Stimulated activated CD4-positive, alpha-beta T cell treated with anti-CD3 and anti-CD28 coated beads, TNF-alpha, amount 100 ng/mL, for 24 hours (primary cell): Measurements from ENCODE around the gene NFATC1.
"Not testable (repeated sequence)": the region's sequence is repeated elsewhere in the genome, so short reads cannot be mapped to it uniquely, and the experiment has no call there.

Experiments used
- DNase-seq, 3 experiments: peaks; one replicate each; pipeline ENCODE4 v3.0.0-alpha.2; 2020; ENCODE audit warnings: low read depth in 3 of 3

Gene NFATC1

DNA sequence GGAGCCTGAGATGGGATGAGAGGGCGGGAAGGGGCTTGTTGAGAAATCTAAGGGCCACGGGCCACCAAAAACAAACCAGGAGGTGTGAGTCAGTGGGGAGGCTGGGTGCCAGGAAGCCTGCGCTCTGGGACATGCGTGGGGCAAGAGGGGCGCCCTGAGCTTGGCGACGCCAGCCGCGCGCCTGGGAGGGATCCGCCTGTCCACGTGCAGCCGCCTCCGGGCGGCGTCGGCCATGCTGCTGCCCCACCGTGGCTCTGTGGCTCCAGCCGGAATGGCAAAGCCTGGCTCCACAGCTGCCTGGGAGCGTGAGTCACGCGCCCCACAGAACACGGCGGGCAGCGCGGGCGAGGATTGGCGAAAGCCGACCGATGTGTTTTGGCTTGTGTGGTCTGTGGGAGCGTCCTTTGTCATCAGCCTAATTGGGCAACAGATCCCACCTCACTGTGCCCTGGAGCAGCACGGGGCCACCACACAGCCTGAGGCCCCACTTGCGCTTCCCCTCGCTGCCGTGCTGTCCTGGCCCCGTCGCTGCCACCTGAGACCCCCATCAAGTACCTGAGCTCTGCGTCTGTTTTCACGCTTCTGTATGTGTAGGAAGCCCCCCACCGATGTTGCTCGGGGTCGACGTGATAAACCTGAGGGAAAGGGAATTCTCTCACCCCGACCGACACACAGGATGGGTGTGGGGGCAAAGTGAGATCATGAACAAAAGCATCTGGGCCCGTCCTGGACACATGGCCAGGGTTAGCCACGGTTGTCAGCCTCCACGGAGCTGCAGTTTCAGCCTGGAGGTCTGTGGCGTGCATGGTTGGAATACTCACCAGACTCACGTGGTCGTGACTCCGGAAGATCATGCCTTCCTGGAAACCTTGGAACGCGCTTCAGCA is 80.5 kb downstream of the NFATC1 start:
- no peak for DNase-seq

DNA sequence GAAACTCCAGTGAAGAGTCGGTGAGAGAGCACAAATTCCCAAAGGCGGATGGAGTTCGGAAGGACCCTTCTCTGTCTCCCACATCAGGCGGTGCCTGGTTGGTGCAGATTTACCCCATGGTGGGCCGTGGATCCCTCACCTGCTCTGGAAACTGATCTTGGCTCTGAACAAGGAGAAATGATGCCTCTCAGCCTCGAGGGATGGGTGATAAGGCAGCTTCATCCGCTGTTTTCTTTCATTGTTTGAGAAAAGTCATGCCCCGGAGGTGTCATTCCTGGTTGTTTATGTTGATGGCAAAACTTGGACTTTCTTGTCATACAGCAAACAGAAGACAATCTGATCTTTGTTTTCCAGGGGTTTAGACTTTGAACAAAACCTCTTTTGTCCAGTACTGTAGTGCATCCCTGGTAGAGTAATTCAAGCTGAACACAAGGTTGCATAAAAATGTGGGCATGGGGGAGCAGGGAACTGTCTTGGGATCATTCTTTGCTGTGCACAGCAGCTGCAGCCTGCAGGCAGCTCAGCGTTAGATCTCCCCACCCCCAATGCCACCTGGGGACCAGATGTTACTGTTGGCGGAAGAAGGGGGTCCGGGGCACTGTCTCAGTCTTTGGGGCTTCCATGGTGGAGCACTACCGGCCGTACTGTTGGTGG is 81.3 kb downstream of the NFATC1 start:
- DNase-seq, result no peak

DNA sequence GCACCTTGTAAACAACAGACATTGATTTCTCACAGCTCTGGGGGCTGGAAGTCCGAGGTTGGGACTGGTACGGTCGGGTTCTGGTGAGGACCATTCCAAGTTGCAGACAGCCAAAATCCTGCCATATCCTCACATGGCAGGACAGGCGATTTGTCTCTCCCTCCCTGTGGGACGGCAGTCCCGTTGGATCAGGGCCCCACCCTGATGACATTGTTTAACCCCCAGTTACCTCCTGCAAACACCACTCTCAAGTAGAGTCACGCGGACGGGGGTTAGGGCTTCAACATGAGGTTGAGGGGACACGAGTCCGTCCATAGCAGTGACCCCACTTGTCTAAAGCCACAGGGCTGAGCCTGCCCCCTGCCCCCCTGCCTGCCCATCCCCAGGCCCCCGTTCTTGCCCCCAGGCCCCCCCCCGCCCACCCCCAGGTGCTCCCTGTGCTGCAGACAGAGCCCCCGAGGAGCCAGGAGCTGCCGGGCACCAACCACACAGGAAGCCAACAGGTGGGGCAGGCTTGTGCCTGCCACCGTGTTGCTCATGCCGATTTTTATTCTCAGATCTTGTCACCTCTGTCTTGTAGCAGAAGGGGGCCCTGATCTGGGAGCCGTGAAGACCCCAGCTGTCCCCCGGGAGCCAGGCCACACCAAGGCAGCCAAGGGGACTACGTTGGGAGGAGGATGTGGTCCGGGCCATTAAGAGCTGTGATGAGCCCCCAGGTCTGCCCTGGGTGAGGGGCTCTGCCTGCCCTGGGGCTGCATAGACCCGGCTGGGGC is 82.2 kb downstream of the NFATC1 start:
- DNase-seq, result no peak

DNA sequence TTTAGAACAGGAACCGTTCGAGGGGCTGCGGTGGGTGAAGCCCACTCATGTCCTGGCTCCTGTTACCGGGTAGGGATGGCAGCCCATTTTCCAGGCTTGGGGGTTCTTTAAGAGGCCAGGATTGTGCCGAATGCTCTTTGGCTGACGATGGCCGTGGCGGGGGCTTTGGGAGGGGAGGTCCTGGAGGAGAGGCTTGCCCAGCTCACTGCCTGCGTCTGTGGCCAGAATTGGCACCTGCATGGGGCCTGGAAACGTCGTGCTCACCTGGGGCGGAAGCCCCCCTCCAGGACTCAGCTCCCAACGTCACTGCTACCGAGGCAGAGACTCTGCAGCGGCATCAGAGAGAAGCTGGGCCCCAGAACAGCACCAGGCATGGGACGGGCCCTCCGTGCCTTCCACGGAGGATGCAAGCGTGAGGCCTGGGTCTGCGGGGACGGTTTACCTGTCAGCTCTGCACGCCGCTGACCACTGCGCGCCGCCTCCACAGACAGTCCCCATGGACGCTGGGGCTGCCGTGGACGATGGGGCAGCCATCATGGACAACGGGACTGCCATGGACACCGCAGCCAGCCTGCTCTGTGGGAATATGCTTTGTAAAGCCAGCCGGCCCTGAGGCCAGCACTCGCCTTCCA is 82.9 kb downstream of the NFATC1 start:
- DNase-seq, result no peak

DNA sequence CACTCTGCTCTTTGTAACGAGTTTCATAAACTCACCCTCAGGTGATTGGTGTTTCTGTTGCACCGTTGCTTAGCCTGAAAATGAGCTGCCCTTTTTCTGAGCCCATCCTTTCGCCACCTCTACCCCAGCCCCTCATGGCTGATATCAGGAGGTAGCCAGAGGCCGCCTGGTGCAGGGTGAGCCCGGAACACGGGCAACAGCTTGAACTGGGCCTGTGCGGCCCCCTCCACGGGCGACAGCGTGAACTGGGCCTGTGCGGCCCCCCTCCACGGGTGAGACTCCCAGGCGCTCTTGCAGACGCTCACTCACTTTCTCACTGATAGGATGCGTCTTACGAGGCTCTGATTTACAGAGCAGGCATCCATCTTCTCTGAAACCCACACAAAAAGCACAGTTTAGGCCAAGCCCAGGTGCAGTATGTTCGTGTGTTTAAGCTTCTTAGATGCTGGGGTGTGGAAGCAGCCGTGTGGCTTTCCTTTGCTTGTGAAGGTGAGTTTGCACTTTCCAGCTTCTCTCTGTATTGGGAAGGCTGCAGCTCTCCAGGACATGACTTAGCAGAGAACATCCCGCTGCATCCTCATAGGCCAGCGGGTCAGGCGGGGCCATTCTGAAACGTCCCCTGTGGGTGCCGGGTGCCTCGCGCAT is 83.5 kb downstream of the NFATC1 start:
- DNase-seq, result no peak

DNA sequence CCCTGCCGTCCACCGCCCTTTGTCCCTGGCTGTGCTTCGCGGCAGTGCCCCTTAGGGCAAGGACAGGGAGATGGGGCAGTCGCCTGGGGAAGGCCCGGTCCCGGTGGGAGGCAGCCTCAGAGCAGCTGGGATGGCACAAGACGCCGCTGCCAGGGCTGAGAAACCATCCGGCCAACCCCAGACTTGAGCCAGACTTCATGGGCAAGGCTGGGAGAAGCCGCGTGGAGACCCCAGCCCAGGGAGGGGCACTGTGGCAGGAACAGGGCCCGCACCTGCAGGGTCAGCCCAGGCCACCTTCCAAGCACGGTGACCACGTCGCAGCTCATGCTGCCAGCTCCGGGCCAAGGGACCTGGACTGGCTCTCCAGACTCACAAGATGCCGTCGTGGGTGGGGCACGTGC is 84.0 kb downstream of the NFATC1 start:
- DNase-seq, result no peak

DNA sequence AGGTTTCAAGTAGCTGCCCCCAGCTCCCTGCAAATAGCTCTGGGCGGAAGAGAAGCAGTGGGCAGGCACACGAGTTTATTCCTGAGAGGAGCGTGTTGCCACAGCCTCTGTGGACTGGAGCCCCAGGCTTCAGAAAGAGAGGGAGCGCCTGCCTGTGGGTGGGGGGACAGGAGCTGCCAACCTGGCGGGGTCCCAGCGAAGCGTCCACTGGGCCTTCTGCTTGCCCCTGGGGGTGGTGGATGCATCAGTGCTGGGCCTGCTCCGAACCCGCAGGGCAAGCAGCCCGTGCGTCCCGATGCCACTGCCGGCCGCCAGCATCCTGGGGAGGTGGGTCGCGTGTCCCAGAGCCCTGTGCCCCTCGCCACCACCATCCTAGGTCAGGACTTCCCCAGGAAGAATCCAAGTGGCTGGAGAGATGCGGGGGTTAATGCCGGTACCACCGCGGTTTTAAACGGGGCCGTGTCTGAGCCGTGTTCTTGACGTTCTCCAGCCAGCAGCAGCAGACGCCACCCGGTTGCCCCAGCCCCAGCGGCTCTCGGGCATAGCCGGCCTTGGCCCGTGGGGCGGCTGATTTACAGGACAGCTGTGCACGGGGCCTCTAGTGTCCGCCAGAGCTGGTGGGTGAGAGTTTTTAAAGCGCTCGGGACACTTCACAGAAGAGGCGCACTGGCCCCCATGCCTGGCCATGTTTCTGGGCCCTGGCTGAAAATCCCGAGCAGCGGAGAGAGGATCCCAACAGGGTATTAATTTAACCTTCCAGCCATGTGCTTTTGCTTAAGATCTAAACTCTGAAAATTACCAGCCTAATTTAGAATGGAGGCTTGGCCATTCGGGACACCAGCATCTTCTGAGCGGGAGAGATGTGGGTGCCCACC is 84.7 kb downstream of the NFATC1 start:
- no peak for DNase-seq

DNA sequence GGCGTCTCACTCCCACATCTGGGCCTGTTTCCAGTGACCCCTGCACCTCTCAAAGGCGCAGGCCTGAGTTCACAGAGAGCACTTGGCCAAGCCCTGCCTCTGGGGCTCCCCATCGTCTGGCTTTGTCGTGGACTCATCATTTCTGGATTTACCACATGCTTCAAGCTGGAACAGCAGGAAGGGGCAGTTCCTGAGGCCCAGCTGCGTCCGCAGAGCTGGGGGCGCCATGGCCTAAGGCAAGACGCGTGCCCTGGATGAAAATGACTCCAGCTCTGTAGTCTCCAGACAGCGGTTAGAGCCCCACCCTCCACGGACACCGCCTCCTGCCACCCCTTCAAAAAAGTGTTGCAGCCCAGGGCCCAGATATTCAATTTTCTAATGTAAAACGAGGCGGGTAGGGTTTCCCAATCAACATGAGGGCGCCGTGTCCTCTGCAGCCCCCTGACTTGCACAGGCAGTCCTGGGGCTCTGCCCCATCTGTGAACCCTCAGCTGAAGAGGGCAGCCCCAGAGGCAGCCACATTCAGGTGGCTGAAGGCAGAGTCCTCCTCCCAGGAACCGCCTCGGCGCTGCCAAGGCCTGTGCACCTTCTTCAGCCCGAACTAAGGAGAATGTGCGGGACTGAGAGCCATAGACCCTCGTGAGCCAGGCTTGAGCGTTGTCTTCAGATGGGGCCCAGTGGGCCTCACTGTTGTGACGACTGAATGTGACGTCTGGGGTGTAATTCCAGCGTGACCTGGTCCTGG is 85.5 kb downstream of the NFATC1 start:
- DNase-seq, result no peak

DNA sequence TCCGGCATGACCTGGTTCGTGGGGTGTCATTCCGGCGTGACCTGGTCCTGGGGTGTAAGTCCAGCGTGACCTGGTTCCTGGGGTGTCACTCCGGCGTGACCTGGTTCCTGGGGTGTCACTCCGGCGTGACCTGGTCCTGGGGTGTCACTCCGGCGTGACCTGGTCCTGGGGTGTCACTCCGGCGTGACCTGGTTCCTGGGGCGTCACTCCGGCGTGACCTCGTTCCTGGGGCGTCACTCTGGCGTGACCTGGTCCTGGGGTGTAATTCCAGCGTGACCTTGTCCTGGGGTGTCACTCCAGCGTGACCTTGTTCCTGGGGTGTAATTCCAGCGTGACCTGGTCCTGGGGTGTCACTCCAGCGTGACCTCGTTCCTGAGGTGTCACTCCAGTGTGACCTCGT is 87.7 kb downstream of the NFATC1 start:
- not testable (repeated sequence) for DNase-seq

DNA sequence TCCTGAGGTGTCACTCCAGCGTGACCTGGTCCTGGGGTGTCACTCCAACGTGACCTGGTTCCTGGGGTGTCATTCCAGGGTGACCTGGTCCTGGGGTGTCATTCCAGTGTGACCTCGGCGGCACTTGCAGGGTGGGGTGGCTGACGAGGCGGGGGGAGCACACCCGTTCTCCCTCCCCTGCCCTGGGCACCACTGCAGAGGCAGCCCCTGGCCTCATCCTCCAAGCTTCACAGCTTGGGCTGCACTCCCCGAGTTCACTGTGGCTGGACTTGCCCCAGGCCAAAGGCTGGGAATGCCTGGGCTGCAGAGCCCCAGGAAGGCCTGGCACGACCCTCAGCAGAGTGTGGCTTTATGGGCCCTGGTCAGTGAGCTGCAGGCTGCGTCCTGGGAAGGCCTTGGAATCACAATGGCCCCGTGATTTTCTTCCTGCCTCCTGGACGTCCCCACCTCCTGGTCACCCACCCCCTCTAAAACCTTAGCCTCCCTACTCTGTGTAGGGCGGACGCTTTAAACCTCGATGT is 88.3 kb downstream of the NFATC1 start:
- no peak for DNase-seq

DNA sequence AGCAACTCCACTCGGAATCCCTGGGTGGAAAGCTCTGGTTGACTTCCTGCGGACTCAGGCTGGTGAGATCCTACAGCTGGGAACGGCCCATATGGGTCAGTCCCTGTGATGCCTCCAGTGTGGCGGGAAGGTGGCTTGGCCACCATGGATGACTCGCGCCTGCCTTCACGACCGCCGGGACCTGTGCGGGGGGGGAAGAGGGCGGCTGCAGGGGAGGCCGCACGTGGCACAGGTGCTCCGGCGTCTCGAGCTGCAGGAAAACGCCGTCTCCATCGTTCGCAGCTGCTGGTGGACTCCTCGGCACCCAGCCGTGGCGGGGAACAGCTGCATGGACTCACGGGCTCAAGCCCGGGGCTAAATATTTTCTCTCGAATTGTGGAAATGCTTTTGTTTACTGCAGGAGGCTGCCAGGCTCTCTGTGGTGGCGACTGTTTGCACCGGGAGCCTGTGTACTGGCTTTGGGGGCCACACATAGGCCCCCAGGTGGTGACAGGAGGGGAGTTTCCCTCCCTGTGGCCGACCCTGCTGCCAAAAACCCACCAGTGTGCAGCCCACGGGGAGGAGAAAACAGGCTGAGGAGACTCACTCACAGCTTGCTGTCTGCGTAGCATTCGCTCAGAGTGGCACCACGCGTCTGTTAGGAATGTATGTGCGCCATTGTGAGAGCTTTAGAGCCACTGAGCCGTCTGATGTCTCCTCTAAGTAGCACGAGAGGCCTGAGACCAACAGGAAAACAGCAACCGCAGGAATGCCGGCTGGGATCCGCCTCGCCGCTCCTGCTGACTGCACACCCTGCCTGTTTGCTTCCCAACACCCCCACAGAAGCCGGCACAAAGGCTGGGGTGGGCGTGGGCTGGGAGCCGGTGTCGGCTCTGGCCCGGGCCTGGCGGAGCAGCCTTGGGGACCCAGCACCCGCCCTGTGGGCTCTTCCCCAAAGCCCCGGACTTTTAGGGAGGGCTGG is 89.2 kb downstream of the NFATC1 start:
- no peak for DNase-seq

DNA sequence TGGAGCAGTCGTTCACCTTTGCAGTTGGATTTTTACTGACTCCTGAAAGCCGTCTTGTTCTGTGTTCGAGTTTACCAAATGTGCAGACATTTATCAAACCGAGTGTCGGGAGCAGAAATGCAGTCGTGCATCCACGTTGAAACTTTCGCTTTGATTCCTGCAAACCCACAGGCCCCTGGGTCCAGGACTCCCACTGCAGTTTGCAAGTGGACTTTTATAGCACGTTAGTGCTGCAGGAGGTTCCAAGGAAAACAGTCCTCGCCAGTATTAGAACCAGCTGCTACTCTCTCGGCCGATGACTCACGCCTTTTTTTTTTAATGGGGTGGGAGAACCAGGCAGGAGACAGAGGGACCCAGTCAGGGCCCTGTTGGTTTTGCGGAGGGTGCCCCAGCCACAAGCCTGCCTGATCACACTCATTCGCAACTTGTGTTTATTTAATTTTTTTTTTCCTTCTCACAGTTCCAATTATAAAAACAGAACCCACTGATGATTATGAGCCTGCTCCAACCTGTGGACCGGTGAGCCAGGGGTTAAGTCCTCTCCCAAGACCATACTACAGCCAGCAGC is 90.1 kb downstream of the NFATC1 start:
- DNase-seq, result no peak

DNA sequence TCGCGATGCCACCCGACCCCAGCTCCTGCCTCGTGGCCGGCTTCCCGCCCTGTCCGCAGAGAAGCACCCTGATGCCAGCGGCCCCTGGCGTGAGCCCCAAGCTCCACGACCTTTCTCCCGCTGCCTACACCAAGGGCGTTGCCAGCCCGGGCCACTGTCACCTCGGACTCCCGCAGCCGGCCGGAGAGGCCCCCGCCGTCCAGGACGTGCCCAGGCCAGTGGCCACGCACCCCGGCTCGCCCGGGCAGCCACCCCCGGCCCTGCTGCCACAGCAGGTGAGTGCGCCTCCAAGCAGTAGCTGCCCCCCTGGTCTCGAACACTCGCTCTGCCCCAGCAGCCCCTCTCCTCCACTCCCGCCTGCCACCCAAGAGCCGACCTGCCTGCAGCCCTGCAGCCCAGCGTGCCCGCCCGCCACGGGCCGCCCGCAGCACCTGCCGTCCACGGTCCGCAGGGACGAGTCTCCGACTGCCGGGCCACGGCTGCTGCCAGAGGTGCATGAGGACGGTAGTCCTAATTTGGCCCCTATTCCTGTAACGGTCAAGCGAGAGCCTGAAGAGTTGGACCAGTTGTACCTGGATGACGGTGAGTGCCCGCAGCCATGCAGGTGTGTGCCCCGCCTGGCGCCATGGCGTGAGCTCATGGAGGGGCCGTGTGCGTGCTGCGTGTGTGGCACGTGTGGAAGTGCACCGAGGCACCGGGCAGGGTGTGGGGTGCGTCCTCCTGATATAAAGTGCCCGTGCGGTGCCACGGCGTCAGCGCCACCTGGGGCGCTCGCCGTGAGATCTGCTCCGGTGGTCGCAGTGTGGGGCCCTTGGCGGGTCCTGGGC is 90.8 kb downstream of the NFATC1 start:
- no peak for DNase-seq

DNA sequence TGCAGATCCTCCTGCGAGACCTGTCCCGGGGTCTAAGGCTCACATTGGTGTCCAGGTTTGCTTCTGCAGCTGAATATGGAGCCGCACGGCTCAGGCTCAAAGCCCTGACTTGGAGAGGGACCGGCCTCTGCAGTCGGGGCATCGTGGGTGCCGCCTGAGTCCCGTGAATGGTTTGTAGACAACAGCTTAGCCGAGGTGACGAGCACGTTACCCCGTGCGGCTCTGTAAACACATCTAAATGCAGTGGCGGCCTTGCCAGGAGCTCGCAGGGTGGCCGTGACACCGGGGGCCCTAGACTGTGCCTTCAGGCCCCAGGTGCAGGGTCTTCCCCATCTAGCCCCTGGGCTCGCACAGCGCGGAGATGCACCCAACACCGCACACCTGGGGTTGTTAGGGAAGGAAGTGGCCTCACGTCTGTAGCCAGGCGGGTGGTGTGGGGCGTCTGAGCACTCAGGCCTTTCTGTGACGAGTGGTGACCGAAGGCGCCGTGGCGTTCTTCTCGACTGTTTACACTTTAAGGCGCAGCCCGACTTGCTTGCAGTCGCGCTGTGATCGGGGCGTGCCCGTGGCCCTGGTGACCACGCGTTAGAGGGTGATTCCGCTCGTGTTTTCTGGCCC is 91.6 kb downstream of the NFATC1 start:
- DNase-seq, result no peak

DNA sequence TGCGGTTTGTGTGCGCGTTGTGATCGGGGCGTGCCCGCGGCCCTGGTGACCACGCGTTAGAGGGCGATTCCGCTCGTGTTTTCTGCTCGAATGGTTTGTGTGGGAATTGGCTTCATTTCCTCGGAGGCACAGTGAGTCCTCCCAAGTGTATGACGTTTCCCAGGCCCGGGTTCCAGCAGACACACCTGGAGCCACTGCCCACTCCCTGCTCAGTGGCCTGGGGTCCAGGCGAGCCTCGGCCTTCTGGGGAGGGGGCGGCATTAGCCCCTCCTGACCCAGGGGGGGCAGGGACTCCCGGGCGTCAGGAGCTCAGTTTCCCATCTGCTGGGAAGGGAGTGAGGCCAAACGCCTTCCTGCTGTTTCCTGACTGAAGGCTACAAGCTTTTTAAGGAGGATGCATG is 92.1 kb downstream of the NFATC1 start:
- DNase-seq, result no peak

DNA sequence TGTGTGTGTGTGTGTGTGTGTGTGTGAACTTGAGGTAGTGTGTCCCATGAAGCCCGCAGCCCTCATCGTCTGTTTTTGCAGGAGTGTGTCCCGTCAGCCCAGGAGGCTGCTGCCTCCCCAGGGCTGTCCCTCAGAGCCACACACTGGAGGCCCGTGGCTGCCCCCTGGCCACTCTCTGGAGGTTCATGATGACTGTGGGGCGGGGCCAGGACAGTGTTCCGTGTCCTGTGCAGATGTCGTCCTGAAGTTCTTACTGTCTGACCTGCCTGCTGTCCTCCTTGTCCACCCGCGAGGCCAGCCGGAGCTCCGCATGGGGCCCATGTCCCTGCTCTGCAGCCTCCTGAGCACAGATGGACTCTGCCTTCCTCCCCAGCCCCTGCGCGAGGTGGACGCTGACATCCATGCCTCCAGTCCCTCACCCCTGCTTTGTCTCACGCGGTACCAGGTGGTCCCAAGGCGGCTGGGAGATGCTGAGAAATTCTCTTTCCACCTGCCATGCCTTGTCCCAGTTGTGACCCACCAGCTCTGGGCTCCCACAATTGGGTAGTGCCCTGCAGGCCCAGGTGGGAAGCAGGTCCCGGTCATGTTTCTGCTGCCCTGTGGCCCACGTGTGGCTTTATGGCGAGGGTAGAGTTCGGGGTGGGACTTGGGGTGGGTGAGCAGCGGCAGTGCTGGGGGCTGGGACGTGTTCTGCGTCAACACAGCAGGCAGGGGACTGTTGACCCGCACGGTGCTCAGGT is 92.8 kb downstream of the NFATC1 start:
- DNase-seq, result no peak
